NCI-H226 (cell line): Measurements from ENCODE around the gene DYNLT1.

Source experiments
- DNase-seq: peaks from one replicate; pipeline ENCODE4 v3.0.0-alpha.2; 2015

The DYNLT1 gene

GRCh38 chr6:158595223-158595622, 49.3 kb downstream of the DYNLT1 start:
- DNase-seq: no peak

- no peak for DNase-seq
These were observed 50.9 kb downstream of the DYNLT1 start for GRCh38 chr6:158593670-158594069.

GRCh38 chr6:158591810-158592209, 52.7 kb downstream of the DYNLT1 start:
- no peak for DNase-seq

- no peak for DNase-seq
These were observed 53.3 kb downstream of the DYNLT1 start for GRCh38 chr6:158591134-158591809.

- no peak for DNase-seq
These were observed 55.2 kb downstream of the DYNLT1 start for GRCh38 chr6:158589366-158589765.

- no peak for DNase-seq
These were observed 57.9 kb downstream of the DYNLT1 start for GRCh38 chr6:158586652-158587051.
